SK-N-SH treated with all-trans-retinoic acid at 6 μM for 48 hours (cell line): ENCODE data around the gene ARFGEF3.

Source experiments
- ATAC-seq: fragments of 200-7000 bp; cut with Tn5 transposase; 3 replicates; pipeline ENCODE4 v1.9.1; 2020; ENCODE audit warnings: mild to moderate bottlenecking, moderate library complexity
- BACH2 ChIP-seq: fragments of 250-450 bp; sonication (Bioruptor Pico); IDR thresholded peaks from 2 replicates; pipeline ENCODE4 v1.9.0; 2021; ENCODE audit warnings: mild to moderate bottlenecking, borderline replicate concordance
- CSDC2 ChIP-seq: fragments of 250-450 bp; sonication (Bioruptor Pico); IDR thresholded peaks from 2 replicates; pipeline ENCODE4 v1.5.0; 2020; ENCODE audit warnings: mild to moderate bottlenecking, moderate library complexity
- CSRNP3 ChIP-seq: fragments of 250-450 bp; sonication (Bioruptor Pico); IDR thresholded peaks from 2 replicates; pipeline ENCODE4 v1.5.1; 2021; ENCODE audit warnings: mild to moderate bottlenecking, moderate library complexity
- ESRRG ChIP-seq: fragments of 250-450 bp; sonication (Bioruptor Pico); IDR thresholded peaks from 2 replicates; pipeline ENCODE4 v1.6.1; 2021; ENCODE audit warnings: mild to moderate bottlenecking
- GLIS3 ChIP-seq: fragments of 250-450 bp; sonication (Bioruptor Pico); IDR thresholded peaks from 2 replicates; pipeline ENCODE4 v1.5.0; 2020; ENCODE audit warnings: mild to moderate bottlenecking, moderate library complexity
- ISL1 ChIP-seq: fragments of 250-450 bp; sonication (Bioruptor Pico); IDR thresholded peaks from 2 replicates; pipeline ENCODE4 v2.1.2; 2022; ENCODE audit warnings: mild to moderate bottlenecking, moderate library complexity
- OSR1 ChIP-seq: fragments of 250-450 bp; sonication (Bioruptor Pico); IDR thresholded peaks from 2 replicates; pipeline ENCODE4 v1.8.0; 2022; ENCODE audit warnings: moderate library complexity, mild to moderate bottlenecking, inconsistent platforms
- POU6F1 ChIP-seq: fragments of 250-450 bp; sonication (Bioruptor Pico); IDR thresholded peaks from 2 replicates; pipeline ENCODE4 v1.8.0; 2021; ENCODE audit warnings: low read depth, mild to moderate bottlenecking, moderate library complexity, borderline replicate concordance
- PPARA ChIP-seq: fragments of 250-450 bp; sonication (Bioruptor Pico); IDR thresholded peaks from 2 replicates; pipeline ENCODE4 v1.5.0; 2020; ENCODE audit warnings: mild to moderate bottlenecking, borderline replicate concordance
- RARB ChIP-seq: fragments of 250-450 bp; sonication (Bioruptor Pico); IDR thresholded peaks from 2 replicates; pipeline ENCODE4 v1.8.0; 2021; ENCODE audit warnings: mild to moderate bottlenecking, moderate library complexity
- TCF4 ChIP-seq: fragments of 250-450 bp; sonication (Bioruptor Pico); IDR thresholded peaks from 2 replicates; pipeline ENCODE4 v1.8.0; 2021; ENCODE audit warnings: mild to moderate bottlenecking, moderate library complexity, borderline replicate concordance
- TOX ChIP-seq: fragments of 250-450 bp; sonication (Bioruptor Pico); IDR thresholded peaks from 2 replicates; pipeline ENCODE4 v1.8.0; 2021; ENCODE audit warnings: mild to moderate bottlenecking, moderate library complexity, borderline replicate concordance
- ZC3H10 ChIP-seq: fragments of 250-450 bp; sonication (Bioruptor Pico); IDR thresholded peaks from 2 replicates; pipeline ENCODE4 v1.5.1; 2021; ENCODE audit warnings: mild to moderate bottlenecking, moderate library complexity
- ZFP3 ChIP-seq: fragments of 250-450 bp; sonication (Bioruptor Pico); IDR thresholded peaks from 2 replicates; pipeline ENCODE4 v1.5.0; 2020; ENCODE audit warnings: mild to moderate bottlenecking, moderate library complexity
- ZFP30 ChIP-seq: fragments of 450-650 bp; formaldehyde crosslinking; IDR thresholded peaks from 2 replicates; pipeline ENCODE4 v1.5.0; 2022; ENCODE audit warnings: mild to moderate bottlenecking, moderate library complexity
- ZNF565 ChIP-seq: fragments of 450-650 bp; formaldehyde crosslinking; conservative IDR thresholded peaks from 2 replicates; pipeline ENCODE4 v1.5.0; 2020; ENCODE audit warnings: low read depth, mild to moderate bottlenecking, moderate library complexity
- ZNF70 ChIP-seq: fragments of 450-650 bp; formaldehyde crosslinking; IDR thresholded peaks from 2 replicates; pipeline ENCODE4 v1.5.0; 2020; ENCODE audit warnings: mild to moderate bottlenecking, moderate library complexity
- ZNF8 ChIP-seq: fragments of 450-650 bp; formaldehyde crosslinking; IDR thresholded peaks from 2 replicates; pipeline ENCODE4 v1.5.0; 2020; ENCODE audit warnings: mild to moderate bottlenecking, moderate library complexity
- TF ChIP-seq, protein P1 (sequence below): fragments of 250-450 bp; sonication (Bioruptor Pico); IDR thresholded peaks from 2 replicates; pipeline ENCODE4 v1.5.1; 2020; ENCODE audit warnings: low read depth, mild to moderate bottlenecking, moderate library complexity
- TF ChIP-seq, protein P2 (sequence below): fragments of 250-450 bp; sonication (Bioruptor Pico); IDR thresholded peaks from 2 replicates; pipeline ENCODE4 v1.5.0; 2020; ENCODE audit warnings: mild to moderate bottlenecking, moderate library complexity
- TF ChIP-seq, protein P3 (sequence below): fragments of 250-450 bp; sonication (Bioruptor Pico); IDR thresholded peaks from 2 replicates; pipeline ENCODE4 v1.8.0; 2020; ENCODE audit warnings: mild to moderate bottlenecking, moderate library complexity, borderline replicate concordance

Gene ARFGEF3

GRCh38 chr6:138246650-138247440 is 85.1 kb downstream of the ARFGEF3 start (continued):
- TF ChIP-seq, protein P1, sequence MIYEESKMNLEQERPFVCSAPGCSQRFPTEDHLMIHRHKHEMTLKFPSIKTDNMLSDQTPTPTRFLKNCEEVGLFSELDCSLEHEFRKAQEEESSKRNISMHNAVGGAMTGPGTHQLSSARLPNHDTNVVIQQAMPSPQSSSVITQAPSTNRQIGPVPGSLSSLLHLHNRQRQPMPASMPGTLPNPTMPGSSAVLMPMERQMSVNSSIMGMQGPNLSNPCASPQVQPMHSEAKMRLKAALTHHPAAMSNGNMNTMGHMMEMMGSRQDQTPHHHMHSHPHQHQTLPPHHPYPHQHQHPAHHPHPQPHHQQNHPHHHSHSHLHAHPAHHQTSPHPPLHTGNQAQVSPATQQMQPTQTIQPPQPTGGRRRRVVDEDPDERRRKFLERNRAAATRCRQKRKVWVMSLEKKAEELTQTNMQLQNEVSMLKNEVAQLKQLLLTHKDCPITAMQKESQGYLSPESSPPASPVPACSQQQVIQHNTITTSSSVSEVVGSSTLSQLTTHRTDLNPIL: no peak
- TF ChIP-seq ZFP3 (no peak), ISL1 (no peak), ZNF565 (CRISPR knock-in tag) (no peak), OSR1 (no peak)

DNA sequence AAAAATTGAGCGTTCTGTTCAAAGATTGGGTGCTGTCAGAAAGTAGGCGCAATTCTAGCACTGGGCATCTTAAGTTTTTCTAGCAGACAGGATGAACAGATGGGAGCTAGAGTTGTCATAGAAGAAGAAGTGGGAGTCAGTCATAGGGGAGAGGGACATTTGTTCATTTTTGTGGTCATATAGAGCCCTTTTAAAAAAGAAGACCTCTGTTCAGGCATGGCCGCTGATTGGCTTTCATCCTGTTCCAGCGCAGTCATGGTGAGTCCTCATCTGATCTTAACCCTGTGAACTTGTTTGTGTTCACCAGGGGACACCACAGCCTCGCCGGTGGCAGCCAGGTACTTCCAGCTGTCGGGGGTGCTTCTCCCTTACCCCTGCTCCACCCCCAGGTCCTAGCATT is 86.3 kb downstream of the ARFGEF3 start:
- TF ChIP-seq BACH2 (CRISPR knock-in tag) (no peak), RARB (CRISPR knock-in tag) (no peak), ZFP30 (CRISPR knock-in tag) (no peak), ESRRG (no peak), ZNF565 (CRISPR knock-in tag) (no peak)
- TF ChIP-seq, protein P2, sequence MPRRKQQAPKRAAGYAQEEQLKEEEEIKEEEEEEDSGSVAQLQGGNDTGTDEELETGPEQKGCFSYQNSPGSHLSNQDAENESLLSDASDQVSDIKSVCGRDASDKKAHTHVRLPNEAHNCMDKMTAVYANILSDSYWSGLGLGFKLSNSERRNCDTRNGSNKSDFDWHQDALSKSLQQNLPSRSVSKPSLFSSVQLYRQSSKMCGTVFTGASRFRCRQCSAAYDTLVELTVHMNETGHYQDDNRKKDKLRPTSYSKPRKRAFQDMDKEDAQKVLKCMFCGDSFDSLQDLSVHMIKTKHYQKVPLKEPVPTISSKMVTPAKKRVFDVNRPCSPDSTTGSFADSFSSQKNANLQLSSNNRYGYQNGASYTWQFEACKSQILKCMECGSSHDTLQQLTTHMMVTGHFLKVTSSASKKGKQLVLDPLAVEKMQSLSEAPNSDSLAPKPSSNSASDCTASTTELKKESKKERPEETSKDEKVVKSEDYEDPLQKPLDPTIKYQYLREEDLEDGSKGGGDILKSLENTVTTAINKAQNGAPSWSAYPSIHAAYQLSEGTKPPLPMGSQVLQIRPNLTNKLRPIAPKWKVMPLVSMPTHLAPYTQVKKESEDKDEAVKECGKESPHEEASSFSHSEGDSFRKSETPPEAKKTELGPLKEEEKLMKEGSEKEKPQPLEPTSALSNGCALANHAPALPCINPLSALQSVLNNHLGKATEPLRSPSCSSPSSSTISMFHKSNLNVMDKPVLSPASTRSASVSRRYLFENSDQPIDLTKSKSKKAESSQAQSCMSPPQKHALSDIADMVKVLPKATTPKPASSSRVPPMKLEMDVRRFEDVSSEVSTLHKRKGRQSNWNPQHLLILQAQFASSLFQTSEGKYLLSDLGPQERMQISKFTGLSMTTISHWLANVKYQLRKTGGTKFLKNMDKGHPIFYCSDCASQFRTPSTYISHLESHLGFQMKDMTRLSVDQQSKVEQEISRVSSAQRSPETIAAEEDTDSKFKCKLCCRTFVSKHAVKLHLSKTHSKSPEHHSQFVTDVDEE (CRISPR knock-in tag): no peak
- ATAC-seq: no peak

DNA sequence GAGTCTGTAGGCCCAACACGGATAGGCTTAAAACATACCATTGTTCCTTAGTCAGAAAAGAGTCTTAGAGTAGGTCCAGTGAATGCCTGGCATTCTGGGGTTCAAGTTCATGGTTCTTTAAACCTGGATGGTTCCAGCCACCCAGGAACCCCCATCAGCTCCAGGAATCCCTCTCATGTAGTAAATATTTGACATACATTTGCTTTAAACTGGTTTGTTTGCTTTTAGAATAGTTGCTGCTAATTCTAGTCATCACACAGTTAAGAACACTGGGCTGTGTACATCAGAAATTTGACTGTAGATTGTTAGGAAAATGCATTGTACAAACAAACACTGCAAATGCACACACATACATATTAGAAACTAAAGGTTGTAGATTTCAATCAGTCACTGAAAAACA is 87.1 kb downstream of the ARFGEF3 start:
- no peak for ATAC-seq
- TF ChIP-seq ZC3H10 (CRISPR knock-in tag) (no peak), GLIS3 (CRISPR knock-in tag) (no peak), TCF4 (CRISPR knock-in tag) (no peak), ZNF565 (CRISPR knock-in tag) (no peak), ZFP30 (CRISPR knock-in tag) (no peak), PPARA (CRISPR knock-in tag) (no peak), OSR1 (no peak), BACH2 (CRISPR knock-in tag) (no peak), POU6F1 (no peak), ZFP3 (no peak), RARB (CRISPR knock-in tag) (no peak), ZNF8 (CRISPR knock-in tag) (no peak), CSDC2 (no peak), ESRRG (no peak), ZNF70 (CRISPR knock-in tag) (no peak), TOX (CRISPR knock-in tag) (no peak), CSRNP3 (CRISPR knock-in tag) (no peak)
- TF ChIP-seq, protein P3, sequence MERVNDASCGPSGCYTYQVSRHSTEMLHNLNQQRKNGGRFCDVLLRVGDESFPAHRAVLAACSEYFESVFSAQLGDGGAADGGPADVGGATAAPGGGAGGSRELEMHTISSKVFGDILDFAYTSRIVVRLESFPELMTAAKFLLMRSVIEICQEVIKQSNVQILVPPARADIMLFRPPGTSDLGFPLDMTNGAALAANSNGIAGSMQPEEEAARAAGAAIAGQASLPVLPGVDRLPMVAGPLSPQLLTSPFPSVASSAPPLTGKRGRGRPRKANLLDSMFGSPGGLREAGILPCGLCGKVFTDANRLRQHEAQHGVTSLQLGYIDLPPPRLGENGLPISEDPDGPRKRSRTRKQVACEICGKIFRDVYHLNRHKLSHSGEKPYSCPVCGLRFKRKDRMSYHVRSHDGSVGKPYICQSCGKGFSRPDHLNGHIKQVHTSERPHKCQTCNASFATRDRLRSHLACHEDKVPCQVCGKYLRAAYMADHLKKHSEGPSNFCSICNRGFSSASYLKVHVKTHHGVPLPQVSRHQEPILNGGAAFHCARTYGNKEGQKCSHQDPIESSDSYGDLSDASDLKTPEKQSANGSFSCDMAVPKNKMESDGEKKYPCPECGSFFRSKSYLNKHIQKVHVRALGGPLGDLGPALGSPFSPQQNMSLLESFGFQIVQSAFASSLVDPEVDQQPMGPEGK: no peak
- TF ChIP-seq, protein P1: no peak
- TF ChIP-seq, all 23 proteins: peak for 0
